Pancreas (tissue), 10 donors: Measurements from ENCODE around the gene HPX. TPM values are rescaled to one million over a fixed set of nuclear protein-coding genes. Genes with fewer than 3 reads are reported as not detected.

Source experiments
- ATAC-seq, 4 donors: fragments of 200-7000 bp; cut with Tn5 transposase; one replicate each; pipeline versions ENCODE4 v1.8.0 to v1.9.1; 2020; ENCODE audit warnings: mild to moderate bottlenecking in 4 of 4, moderate library complexity in 4 of 4
- DNase-seq, 6 donors: peaks; one replicate each; pipeline ENCODE4 v3.0.0-alpha.2; 2020
- FAIRE-seq: peaks from 2 replicates; lab custom pipeline; 2012; peaks lifted over from hg19 to GRCh38; lab: Jason Lieb, UNC
- H3K27ac ChIP-seq, 4 donors: fragments of 200-600 bp; sonication (generic); 1 replicate in 3 of 4; 2 replicates in 1 of 4; pipeline versions ENCODE4 v1.5.0 to v1.8.0; 2020
- H3K27me3 ChIP-seq, 4 donors: fragments of 200-600 bp; one replicate each; pipeline ENCODE4 v1.8.0; 2021
- H3K36me3 ChIP-seq, 3 donors: fragments of 200-600 bp; sonication (generic) in 1 of 3; one replicate each; pipeline versions ENCODE4 v1.5.0 to v1.8.0; 2020 to 2021
- H3K4me1 ChIP-seq, 3 donors: fragments of 200-600 bp; one replicate each; pipeline ENCODE4 v1.8.0; 2021
- H3K4me3 ChIP-seq, 4 donors: fragments of 200-600 bp; sonication (generic) in 2 of 4; one replicate each; pipeline versions ENCODE4 v1.5.0 to v1.8.0; 2020 to 2021
- H3K9me3 ChIP-seq, 4 donors: fragments of 200-600 bp; one replicate each; pipeline ENCODE4 v1.8.0; 2021
- WGBS, 2 donors: extraction: QIAGEN DNeasy Blood & Tissue Kit; methylation state at CpG; one replicate each; pipeline ENCODE4 v1.1.7; 2013; 5-methylcytosine and 5-hydroxymethylcytosine counted together
- intact Hi-C, 3 donors: fragments of 100-400 bp; cut with DNase I; formaldehyde crosslinking; loops; one replicate each; pipeline versions ENCODE4 v1.11.1 to v1.14.2; 2022
- polyA plus RNA-seq, 2 donors: library from polyadenylated mRNA; stranded (reverse); fragments of 200-250 nt; gene quantifications; one replicate each; pipeline ENCODE4 v1.2.3, GENCODE V29; 2013
- total RNA-seq, 6 donors: library from RNA; stranded (reverse); fragmentation: NEBNext Ultra II Directional in 4 of 6; extraction: Animal tissue kit (Norgen Biotek cat#: 25700) in 4 of 6; gene quantifications; one replicate each; pipeline versions ENCODE4 v1.2.1 to v1.2.4, GENCODE V29; 2021 to 2023
- TF ChIP-seq, protein P1 (sequence below), 4 donors: fragments of 200-600 bp; sonication (generic) in 3 of 4; IDR thresholded peaks; one replicate each; pipeline versions ENCODE4 v1.5.0 to v1.8.0; 2021; ENCODE audit warnings: antibody characterized with exemption in 4 of 4
- donor health status: healthy with polysubstance abuse.
- donor health status: DM: no; HTN: no; CAD: no; lungs with moderate emphysema.
- donor health status: DM: no; HTN: no; CAD: no.
- donor health status: control.
- donor health status: control.
- donor health status: Bipolar disorder and iron deficiency.
- donor health status: DM: yes; HTN: yes; CAD: no.
- donor health status: DM: no; HTN: no; CAD: no.
- donor health status: DM: no; HTN: no; CAD: no.
- donor health status: DM: yes; HTN: yes; CAD: no.

Gene HPX
- total and polyA plus RNA-seq, 8 donors: 0.91 to 5.2 (median 2.9) TPM

DNA sequence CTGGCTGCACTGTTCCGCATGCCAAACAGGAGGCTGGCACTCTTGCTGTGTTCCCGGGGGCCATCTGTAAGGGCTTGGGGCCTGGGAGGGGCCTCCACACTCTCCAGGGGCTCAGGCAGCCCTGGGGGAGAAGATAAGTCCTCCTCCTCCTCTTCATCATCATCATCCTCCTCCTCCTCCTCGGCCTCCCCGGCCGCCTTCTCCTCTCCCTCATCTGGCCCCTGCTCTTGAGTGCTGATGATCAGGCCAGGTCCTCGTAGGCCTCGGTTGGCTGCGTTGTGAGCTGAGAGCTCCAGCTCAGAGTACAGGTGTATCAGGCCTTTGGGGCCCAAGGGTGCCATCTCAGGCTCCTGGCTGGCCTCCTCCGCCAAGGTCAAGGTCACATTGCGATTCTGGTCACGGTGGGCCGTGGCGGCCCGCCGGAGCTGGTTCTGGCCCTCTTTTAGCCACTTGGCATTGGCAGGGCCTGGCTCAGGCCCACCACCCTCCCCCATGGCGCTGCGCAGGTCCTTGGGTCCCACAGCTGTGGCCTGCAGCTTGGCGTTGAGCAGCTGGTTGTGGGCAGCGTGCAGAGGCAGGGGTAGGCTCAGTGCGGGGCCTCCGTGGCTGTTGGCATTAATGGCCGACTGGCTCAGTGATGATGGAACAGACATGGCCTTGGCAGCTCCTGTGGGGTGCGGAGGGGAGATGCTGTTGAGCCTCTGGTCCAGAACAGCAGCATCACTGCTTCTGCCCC lies 29.9 kb downstream of the HPX start:
- Histone ChIP-seq H3K4me1 (no peaks in the 10 kb centered on the region), H3K27me3 (no peaks in the 10 kb centered on the region), H3K27ac (no peak overlapping the region), H3K4me3 (no peak overlapping the region), H3K9me3 (no peaks in the 10 kb centered on the region), H3K36me3 (no peaks in the 10 kb centered on the region)
- ATAC-seq (no peak), DNase-seq (peak in 1 of 6 donors; percentile 65), FAIRE-seq (no peak)
- intact Hi-C loops: no loop called here
- WGBS, 2 donors: 90 to 94% methylated on average over 23 of the region's 23 CpGs
- TF ChIP-seq, protein P1, sequence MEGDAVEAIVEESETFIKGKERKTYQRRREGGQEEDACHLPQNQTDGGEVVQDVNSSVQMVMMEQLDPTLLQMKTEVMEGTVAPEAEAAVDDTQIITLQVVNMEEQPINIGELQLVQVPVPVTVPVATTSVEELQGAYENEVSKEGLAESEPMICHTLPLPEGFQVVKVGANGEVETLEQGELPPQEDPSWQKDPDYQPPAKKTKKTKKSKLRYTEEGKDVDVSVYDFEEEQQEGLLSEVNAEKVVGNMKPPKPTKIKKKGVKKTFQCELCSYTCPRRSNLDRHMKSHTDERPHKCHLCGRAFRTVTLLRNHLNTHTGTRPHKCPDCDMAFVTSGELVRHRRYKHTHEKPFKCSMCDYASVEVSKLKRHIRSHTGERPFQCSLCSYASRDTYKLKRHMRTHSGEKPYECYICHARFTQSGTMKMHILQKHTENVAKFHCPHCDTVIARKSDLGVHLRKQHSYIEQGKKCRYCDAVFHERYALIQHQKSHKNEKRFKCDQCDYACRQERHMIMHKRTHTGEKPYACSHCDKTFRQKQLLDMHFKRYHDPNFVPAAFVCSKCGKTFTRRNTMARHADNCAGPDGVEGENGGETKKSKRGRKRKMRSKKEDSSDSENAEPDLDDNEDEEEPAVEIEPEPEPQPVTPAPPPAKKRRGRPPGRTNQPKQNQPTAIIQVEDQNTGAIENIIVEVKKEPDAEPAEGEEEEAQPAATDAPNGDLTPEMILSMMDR (IDR thresholded peaks at IDR 0.05): no peak

- no peaks in the 10 kb centered on the region for H3K36me3 ChIP-seq
- H3K4me1 ChIP-seq: no peaks in the 10 kb centered on the region
- FAIRE-seq (no peak), DNase-seq (no peak), ATAC-seq (no peak)
- intact Hi-C loops: no loop called here
- H3K27me3 ChIP-seq: no peaks in the 10 kb centered on the region
- TF ChIP-seq, protein P1 (IDR thresholded peaks at IDR 0.05): no peak
- no peak overlapping the region for H3K27ac ChIP-seq
- H3K9me3 ChIP-seq: no peaks in the 10 kb centered on the region
- 17 to 18% methylated on average over 2 of the region's 2 CpGs for WGBS, 2 donors
- no peak overlapping the region for H3K4me3 ChIP-seq
These were observed 34.4 kb downstream of the HPX start for GRCh38 chr11:6406370-6406769.

- peak in 1 of 4 donors; percentile 26 for ATAC-seq
- TF ChIP-seq, protein P1 (IDR thresholded peaks at IDR 0.05): no peak
- Histone ChIP-seq H3K9me3 (no peaks in the 10 kb centered on the region), H3K27me3 (no peaks in the 10 kb centered on the region), H3K27ac (no peak overlapping the region), H3K4me1 (no peaks in the 10 kb centered on the region), H3K4me3 (no peak overlapping the region), H3K36me3 (no peaks in the 10 kb centered on the region)
- intact Hi-C loops: no loop called here
- no peak for DNase-seq
- WGBS, 2 donors: 88 to 89% methylated on average over 6 of the region's 6 CpGs
- FAIRE-seq: no peak
These were observed 34.9 kb downstream of the HPX start for GRCh38 chr11:6405846-6406245.

DNA sequence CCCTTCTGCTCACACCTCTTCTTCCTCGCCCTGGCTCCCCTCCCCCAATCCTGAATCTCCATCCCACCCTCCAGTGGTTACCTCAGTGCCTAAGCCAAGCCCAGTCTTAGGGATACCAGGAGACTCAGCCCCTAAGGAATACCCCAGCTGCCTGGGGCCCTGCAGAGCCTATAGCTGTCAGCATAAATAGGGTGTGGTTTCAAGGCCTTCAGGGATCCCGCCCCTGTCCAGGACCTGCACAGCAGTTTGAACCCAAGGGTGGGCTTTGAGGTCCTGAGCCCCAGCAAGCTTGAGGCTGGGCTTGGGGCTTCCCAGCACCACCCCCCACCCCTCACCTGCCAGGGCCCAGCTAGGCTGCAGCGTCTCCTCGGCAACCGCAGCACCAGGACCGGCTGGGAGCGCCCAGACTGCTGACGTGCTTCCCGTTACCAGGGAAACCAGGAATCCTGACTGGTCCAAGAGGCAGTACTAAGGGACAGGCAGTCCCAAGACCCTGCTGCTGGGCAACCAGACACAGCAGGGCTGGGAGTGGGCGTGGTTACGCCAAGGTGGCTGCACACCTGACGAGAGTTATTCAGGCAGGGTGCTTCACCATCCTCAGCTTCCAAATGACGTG lies 35.6 kb downstream of the HPX start:
- no peaks in the 10 kb centered on the region for H3K4me1 ChIP-seq
- H3K36me3 ChIP-seq: no peaks in the 10 kb centered on the region
- peak overlapping the region in 1 of 4 donors; percentile 17 for H3K27ac ChIP-seq
- FAIRE-seq (no peak), DNase-seq (peak in 3 of 6 donors; percentile 36 to 74 (median 45)), ATAC-seq (peak; percentile 43 to 89 (median 76))
- H3K27me3 ChIP-seq: no peaks in the 10 kb centered on the region
- TF ChIP-seq, protein P1 (IDR thresholded peaks at IDR 0.05): no peak
- no peaks in the 10 kb centered on the region for H3K9me3 ChIP-seq
- WGBS, 2 donors: 78 to 81% methylated on average over 12 to 13 of the region's 13 CpGs
- intact Hi-C loops: no loop called here
- no peak overlapping the region for H3K4me3 ChIP-seq
